ENCODE measurements around the gene PRR14L. TPM values are rescaled to one million over a fixed set of nuclear protein-coding genes. Genes with fewer than 3 reads are reported as not detected.

Gene PRR14L
- polyA plus RNA-seq, 1 of the 3 experiments (the other 2 are of a cell fraction), result 5.9 TPM

DNA sequence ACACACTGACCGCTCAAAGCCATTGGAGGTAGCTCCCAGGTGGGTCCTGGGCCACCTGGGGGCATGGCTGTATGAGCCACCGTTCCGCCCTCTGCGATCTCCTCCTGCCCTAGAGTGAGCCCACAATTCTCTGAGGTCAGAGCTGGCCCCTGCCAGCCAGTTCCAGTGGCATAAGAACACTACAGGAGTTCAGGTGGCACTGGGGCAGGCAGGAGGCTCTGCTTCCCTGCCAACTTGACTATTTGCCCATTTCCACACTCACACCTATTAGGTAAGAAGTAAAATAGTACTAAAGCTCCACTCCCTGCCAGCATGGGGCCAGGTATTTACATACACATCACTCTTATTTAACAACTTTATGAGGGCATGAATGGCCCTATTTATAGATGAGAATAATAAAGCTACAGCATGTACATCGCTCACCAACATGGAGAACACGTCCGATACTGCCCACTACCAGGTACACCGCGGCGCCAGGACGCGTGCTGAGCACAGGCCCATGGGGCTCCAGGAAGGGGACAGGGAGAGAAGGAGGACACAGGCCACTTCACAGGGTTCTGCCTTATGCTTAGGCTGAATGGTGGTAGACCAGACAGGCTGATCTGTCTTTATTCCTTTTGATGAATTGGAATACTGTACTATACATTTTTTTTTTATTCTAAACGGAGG, 114.2 kb downstream of the PRR14L start:
- Histone ChIP-seq H3K4me1 (ENCODE audit: control insufficient read depth in 1 of 2, insufficient read depth in 2 of 2, low read depth in 1 of 2, low read length in 1 of 2) (peaks cover 0 to 8% of the 10 kb centered on the region in 2 experiments; a peak in 1 of 4 replicates), H3K27me3 (ENCODE audit: insufficient read depth) (no peaks in the 10 kb centered on the region), H3K9me3 (no peaks in the 10 kb centered on the region), H3K9ac (no peak overlapping the region), H3K4me3 (ENCODE audit: low read depth in 2 of 2, low read length in 1 of 2) (no peak overlapping the region), H3F3A (replicated peaks; ENCODE audit: insufficient read depth) (no peaks in the 10 kb centered on the region), H3K27ac (ENCODE audit: low read depth in 2 of 2, low read length in 1 of 2) (no peak overlapping the region), H4K20me1 (ENCODE audit: insufficient read depth) (peaks cover 13% of the 10 kb centered on the region; the same call in 1 of the 2 replicates), H3K36me3 (replicated peaks in 1 of 2; ENCODE audit: control insufficient read depth in 1 of 2, insufficient read depth in 2 of 2, low read length in 1 of 2) (no peaks in the 10 kb centered on the region), H3K4me2 (no peak overlapping the region), H3K79me2 (ENCODE audit: insufficient read depth) (peaks cover 37% of the 10 kb centered on the region), H2AFZ (ENCODE audit: low read depth) (no peak overlapping the region), H3K9me2 (no peaks in the 10 kb centered on the region)
- DNase-seq, result no peak
- no peak for TF ChIP-seq FOSL2 (IDR thresholded peaks at IDR 0.05; ENCODE audit: borderline replicate concordance, low read depth)
- TF ChIP-seq TAF1 (IDR thresholded peaks at IDR 0.05; ENCODE audit: borderline replicate concordance, low read depth, low read length), result no peak
- TF ChIP-seq GABPA (IDR thresholded peaks at IDR 0.05; ENCODE audit: low read depth), result no peak
- TF ChIP-seq JUND (IDR thresholded peaks at IDR 0.05), result no peak
- TF ChIP-seq MXI1 (IDR thresholded peaks at IDR 0.05; ENCODE audit: low read depth, low read length), result no peak
- TF ChIP-seq, protein P1, sequence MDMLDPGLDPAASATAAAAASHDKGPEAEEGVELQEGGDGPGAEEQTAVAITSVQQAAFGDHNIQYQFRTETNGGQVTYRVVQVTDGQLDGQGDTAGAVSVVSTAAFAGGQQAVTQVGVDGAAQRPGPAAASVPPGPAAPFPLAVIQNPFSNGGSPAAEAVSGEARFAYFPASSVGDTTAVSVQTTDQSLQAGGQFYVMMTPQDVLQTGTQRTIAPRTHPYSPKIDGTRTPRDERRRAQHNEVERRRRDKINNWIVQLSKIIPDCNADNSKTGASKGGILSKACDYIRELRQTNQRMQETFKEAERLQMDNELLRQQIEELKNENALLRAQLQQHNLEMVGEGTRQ (IDR thresholded peaks at IDR 0.05; ENCODE audit: borderline replicate concordance, low read depth, low read length), result no peak
- no peak for TF ChIP-seq SIN3A (IDR thresholded peaks at IDR 0.05; ENCODE audit: borderline replicate concordance, low read depth, low read length)
- TF ChIP-seq, protein P2, sequence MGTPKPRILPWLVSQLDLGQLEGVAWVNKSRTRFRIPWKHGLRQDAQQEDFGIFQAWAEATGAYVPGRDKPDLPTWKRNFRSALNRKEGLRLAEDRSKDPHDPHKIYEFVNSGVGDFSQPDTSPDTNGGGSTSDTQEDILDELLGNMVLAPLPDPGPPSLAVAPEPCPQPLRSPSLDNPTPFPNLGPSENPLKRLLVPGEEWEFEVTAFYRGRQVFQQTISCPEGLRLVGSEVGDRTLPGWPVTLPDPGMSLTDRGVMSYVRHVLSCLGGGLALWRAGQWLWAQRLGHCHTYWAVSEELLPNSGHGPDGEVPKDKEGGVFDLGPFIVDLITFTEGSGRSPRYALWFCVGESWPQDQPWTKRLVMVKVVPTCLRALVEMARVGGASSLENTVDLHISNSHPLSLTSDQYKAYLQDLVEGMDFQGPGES (IDR thresholded peaks at IDR 0.05; ENCODE audit: low read depth, low read length), result no peak
- TF ChIP-seq NRF1 (IDR thresholded peaks at IDR 0.05; ENCODE audit: low read depth, low read length), result no peak
- TF ChIP-seq, protein P3, sequence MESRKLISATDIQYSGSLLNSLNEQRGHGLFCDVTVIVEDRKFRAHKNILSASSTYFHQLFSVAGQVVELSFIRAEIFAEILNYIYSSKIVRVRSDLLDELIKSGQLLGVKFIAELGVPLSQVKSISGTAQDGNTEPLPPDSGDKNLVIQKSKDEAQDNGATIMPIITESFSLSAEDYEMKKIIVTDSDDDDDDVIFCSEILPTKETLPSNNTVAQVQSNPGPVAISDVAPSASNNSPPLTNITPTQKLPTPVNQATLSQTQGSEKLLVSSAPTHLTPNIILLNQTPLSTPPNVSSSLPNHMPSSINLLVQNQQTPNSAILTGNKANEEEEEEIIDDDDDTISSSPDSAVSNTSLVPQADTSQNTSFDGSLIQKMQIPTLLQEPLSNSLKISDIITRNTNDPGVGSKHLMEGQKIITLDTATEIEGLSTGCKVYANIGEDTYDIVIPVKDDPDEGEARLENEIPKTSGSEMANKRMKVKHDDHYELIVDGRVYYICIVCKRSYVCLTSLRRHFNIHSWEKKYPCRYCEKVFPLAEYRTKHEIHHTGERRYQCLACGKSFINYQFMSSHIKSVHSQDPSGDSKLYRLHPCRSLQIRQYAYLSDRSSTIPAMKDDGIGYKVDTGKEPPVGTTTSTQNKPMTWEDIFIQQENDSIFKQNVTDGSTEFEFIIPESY (IDR thresholded peaks at IDR 0.05; ENCODE audit: borderline replicate concordance, low read depth), result no peak
- 95% methylated on average over 12 of the region's 13 CpGs for WGBS (ENCODE audit: low lambda C conversion rate)
- ChIA-PET CTCF (interaction anchor here (1.0 to 7.1 kb wide), 2 partner anchors 74 to 79 kb away, joined by 5 to 48 read pairs; no protein-coding TSS in a partner anchor), POLR2A (no interaction called here)

DNA sequence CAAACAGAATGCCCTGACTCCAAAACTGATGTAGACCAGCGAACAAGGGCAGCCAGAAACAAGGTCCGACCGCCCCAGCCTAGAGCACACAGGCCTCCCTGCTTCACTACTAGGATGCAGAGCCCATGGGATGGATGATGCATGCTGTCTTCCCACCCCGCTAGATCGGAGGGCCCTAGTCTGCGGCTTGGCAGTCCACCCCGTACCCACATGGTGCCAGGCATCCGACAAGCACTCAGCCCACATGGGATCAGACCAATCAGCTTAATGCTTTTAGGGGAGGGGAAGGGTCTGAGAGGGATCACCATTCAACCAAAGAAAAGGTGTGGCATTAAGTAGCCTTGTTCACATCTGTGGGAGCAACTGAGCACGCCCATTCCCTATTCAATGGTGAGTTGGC, 118.5 kb downstream of the PRR14L start:
- Histone ChIP-seq H3F3A (replicated peaks; ENCODE audit: insufficient read depth) (no peaks in the 10 kb centered on the region), H3K79me2 (ENCODE audit: insufficient read depth) (peaks cover 62% of the 10 kb centered on the region), H2AFZ (ENCODE audit: low read depth) (no peak overlapping the region), H4K20me1 (ENCODE audit: insufficient read depth) (peaks cover 44% of the 10 kb centered on the region), H3K4me1 (ENCODE audit: control insufficient read depth in 1 of 2, insufficient read depth in 2 of 2, low read depth in 1 of 2, low read length in 1 of 2) (peaks cover 0 to 42% of the 10 kb centered on the region in 2 experiments; a peak in 1 of 4 replicates), H3K9ac (peak overlapping the region; percentile 80; the same call in 1 of the 2 replicates), H3K4me3 (ENCODE audit: low read depth in 2 of 2, low read length in 1 of 2) (peak overlapping the region; percentile 78 to 91), H3K9me2 (no peaks in the 10 kb centered on the region), H3K9me3 (no peaks in the 10 kb centered on the region), H3K27ac (ENCODE audit: low read depth in 2 of 2, low read length in 1 of 2) (peak overlapping the region; percentile 72 to 80; a peak in 3 of 4 replicates), H3K36me3 (replicated peaks in 1 of 2; ENCODE audit: control insufficient read depth in 1 of 2, insufficient read depth in 2 of 2, low read length in 1 of 2) (peaks cover 7 to 9% of the 10 kb centered on the region in 2 experiments), H3K27me3 (ENCODE audit: insufficient read depth) (no peaks in the 10 kb centered on the region), H3K4me2 (peak overlapping the region; percentile 96)
- ChIA-PET POLR2A (interaction anchor here (1.1 kb wide), 1 partner anchor 75 kb away, joined by 4 read pairs; no protein-coding TSS in a partner anchor), CTCF (interaction anchor here (0.8 to 7.1 kb wide), 9 partner anchors 11 to 339 kb away, joined by 3 to 48 read pairs (median 3); partner anchors contain the start of gene PISD)
- 95% methylated on average over 6 of the region's 9 CpGs for WGBS (ENCODE audit: low lambda C conversion rate)
- DNase-seq, result peak; percentile 36
- TF ChIP-seq POLR2AphosphoS5 (IDR thresholded peaks at IDR 0.05; ENCODE audit: low read depth, low read length) (no peak), EP300 (IDR thresholded peaks at IDR 0.05; ENCODE audit: borderline replicate concordance in 1 of 2, low read depth in 1 of 2, low read length in 1 of 2) (no peak), ELF1 (IDR thresholded peaks at IDR 0.05) (no peak), RXRA (IDR thresholded peaks at IDR 0.05; ENCODE audit: borderline replicate concordance, low read depth) (no peak), FOXJ3 (CRISPR knock-in tag; IDR thresholded peaks at IDR 0.05) (no peak), TAF1 (IDR thresholded peaks at IDR 0.05; ENCODE audit: borderline replicate concordance, low read depth, low read length) (no peak), FOXM1 (IDR thresholded peaks at IDR 0.05; ENCODE audit: low read depth) (no peak), TEAD4 (IDR thresholded peaks at IDR 0.05; ENCODE audit: borderline replicate concordance, insufficient read depth) (no peak)
- TF ChIP-seq, protein P4, sequence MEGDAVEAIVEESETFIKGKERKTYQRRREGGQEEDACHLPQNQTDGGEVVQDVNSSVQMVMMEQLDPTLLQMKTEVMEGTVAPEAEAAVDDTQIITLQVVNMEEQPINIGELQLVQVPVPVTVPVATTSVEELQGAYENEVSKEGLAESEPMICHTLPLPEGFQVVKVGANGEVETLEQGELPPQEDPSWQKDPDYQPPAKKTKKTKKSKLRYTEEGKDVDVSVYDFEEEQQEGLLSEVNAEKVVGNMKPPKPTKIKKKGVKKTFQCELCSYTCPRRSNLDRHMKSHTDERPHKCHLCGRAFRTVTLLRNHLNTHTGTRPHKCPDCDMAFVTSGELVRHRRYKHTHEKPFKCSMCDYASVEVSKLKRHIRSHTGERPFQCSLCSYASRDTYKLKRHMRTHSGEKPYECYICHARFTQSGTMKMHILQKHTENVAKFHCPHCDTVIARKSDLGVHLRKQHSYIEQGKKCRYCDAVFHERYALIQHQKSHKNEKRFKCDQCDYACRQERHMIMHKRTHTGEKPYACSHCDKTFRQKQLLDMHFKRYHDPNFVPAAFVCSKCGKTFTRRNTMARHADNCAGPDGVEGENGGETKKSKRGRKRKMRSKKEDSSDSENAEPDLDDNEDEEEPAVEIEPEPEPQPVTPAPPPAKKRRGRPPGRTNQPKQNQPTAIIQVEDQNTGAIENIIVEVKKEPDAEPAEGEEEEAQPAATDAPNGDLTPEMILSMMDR (IDR thresholded peaks at IDR 0.05), result no peak
- TF ChIP-seq, protein P3 (IDR thresholded peaks at IDR 0.05; ENCODE audit: borderline replicate concordance, low read depth), result no peak
